Renal pelvis (tissue), 4 donors: Measurements from ENCODE around the gene PCIF1. TPM values are rescaled to one million over a fixed set of nuclear protein-coding genes. Genes with fewer than 3 reads are reported as not detected.
"Not testable (repeated sequence)": the region's sequence is repeated elsewhere in the genome, so short reads cannot be mapped to it uniquely, and the experiment has no call there.

Source experiments
- DNase-seq: peaks from one replicate; pipeline ENCODE4 v3.0.0-alpha.2; 2013
- polyA plus RNA-seq, 3 donors: library from polyadenylated mRNA; unstranded; fragments of 120-200 nt; gene quantifications; one replicate each; pipeline ENCODE4 v1.2.1, GENCODE V29; 2013; ENCODE audit not compliant: insufficient read length in 3 of 3

Gene PCIF1
- polyA plus RNA-seq, 3 donors, result 46.1 to 56.9 (median 53.1) TPM

DNA sequence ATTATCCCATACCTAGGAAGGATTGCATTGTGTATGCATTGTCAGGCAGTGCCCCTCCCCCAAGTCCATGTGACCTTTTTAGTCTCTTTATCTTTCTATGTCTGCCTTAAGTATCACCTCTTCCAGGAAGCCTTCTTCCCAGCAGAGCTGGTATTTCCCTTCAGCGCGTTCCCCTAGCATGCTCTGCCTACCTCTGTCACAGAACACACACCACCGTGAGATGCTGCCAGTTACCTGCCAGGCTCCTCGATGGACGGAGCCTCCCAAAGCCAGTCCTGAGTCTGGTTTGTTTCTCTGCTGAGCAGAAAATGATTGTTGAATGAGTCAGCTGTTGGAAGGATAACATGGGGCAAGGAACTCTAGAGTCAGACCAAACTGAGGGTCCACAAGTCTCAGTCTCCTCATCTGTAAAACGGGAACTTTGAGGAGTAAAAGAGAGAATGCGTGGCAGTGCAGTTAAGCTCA lies 48.8 kb downstream of the PCIF1 start:
- no peak for DNase-seq

DNA sequence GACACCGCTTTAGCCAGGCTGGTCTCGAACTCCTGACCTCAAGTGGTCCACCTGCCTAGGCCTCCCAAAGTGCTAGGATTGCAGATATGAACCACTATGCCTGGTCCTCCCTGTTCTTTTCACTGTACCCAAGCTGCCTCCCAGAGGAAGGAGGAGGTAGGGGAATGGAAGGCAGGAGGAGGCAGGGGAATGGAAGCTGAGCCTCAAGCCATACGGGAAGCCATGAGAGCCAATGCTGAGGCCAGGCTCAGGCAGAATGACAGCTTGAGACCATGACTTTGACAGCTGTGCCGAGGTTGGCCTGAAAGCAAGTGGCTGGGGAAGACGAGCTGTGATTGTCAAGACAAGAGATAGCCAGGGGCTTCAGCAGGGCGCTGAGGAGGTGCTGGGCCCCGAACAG lies 51.1 kb downstream of the PCIF1 start:
- no peak for DNase-seq

DNA sequence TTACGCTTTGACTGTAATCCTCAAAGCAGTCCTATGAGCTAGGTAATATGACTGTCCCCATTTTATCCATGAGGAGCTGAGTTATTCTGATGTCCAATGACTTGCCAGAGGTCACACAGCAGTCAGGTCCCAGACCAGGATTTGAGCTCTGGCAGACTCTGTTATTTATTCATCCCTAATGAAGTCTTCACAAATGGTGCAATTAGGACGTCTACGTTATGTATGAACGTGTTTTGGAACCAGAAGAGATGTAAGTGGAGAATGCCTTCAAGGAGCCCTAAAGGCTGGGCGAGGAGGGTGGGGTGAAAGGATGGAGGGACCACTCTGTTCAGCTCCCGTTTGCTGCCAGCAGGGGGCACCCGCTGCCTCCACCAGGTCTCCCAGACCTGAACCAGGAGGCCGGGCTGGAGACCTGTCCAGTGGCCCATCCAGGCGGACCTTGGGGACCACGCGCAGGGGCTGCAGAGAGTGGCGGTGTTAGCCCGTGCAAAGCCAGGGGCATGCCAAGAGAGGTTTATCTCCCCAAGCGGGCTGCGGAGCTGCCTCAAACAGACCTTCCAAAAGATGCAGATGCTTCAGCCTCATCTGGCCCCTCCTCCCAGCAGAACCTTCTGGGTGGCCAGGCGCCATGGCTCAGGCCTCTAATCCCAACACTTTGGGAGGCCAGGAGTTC lies 52.8 kb downstream of the PCIF1 start:
- no peak for DNase-seq

DNA sequence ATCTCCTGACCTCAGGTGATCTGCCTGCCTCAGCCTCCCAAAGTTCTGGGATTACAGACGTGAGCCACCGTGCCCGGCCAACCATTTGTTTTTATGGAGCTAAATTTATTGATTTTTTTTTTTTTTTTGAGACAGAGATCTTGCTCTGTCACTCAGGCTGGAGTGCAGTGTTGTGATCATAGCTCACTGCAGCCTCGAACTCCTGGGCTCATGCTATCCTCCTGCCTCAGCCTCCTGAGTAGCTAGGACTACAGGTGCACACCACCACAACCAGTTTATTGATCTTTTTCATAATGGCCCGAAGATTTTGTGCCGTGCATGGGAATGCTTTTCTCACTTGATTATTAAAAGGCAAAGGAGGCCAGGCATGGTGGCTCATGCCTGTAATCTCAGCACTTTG lies 54.3 kb downstream of the PCIF1 start:
- not testable (repeated sequence) for DNase-seq

DNA sequence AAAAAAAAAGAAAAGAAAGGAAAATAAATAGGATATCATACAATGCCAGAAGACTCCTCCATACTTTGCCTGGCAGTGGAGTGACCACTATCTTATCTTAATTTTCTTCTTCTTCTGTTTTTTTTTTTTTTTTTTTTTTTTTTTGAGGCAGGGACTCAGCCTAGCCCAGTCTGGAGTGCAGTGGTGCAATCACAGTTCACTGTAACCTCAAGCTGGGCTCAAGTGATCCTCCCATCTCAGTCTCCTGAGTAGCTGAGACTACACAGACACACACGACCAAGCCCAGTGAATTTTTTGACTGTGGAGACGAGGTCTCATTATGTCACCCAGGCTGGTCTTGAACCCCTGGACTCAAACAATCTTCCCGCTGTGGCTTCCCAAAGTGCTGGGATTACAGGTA lies 57.1 kb downstream of the PCIF1 start:
- DNase-seq, result no peak

DNA sequence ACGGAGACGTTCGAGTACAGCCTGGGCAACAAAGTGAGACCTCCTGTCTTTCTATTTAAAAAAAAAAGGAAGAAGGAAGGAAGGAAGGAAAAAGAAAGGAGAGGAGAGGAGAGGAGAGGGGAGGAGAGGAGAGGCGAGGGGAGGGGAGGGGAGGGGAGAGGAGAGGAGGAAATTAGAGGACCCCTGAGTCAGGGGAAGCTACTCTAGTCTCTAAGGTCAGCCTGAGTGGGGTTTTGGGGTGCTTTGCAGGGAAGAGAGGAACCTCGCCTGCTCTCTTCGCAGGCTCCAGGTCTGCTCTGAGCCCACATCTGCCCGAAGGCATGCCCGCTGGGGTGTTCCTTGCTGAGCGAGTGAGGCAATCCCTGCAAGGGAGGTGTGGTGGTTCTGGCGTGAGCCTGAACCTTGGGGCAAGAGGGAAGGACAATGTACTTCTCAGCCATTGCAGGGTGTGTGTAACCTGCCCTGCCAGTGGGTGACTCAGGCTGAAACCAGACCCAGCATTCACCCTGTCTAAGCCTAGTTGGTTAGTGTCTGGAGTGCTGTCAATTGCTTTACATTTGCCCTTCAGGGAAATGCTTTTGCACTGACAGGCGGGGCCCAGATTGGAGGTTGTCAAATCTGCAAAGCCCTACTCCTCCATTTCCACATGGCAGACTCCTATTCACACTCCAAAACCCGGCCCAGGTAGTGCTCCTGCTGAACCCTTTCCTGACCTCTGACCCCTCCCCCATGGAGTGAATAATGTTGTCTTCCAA lies 58.9 kb downstream of the PCIF1 start:
- DNase-seq, result no peak

DNA sequence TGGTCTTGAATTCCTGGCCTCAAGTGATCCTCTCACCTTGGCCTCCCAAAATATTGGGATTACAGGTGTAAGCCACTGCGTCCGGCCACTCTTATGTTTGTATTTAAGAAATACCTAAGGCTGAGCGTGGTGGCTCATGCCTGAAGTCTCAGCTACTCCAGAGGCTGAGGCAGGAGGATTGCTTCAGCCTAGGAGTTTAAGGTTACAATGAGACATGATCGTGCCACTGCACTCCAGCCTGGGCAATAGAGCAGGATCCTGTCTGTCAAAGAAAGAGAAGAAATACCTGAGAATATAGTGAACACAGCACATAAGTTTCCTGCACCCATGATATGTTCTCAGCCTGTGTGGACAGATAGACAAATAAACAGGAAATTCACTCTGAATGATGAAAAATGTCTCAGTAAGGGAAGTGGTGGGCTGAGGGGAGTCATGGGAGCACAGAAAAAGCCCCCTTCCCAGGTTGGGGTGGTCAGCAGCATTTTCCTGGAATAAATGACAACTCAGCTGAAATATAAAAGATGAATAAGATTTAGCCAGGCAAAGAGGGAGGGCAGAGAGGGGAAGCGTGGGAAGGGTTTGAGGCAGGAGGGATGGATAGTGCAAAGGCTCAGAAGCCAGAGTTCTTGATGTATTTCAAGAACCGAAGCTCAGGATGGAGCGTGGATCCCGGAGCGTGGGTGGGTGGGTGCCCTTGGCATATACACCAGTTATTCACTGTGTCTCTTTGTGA lies 60.4 kb downstream of the PCIF1 start:
- no peak for DNase-seq

DNA sequence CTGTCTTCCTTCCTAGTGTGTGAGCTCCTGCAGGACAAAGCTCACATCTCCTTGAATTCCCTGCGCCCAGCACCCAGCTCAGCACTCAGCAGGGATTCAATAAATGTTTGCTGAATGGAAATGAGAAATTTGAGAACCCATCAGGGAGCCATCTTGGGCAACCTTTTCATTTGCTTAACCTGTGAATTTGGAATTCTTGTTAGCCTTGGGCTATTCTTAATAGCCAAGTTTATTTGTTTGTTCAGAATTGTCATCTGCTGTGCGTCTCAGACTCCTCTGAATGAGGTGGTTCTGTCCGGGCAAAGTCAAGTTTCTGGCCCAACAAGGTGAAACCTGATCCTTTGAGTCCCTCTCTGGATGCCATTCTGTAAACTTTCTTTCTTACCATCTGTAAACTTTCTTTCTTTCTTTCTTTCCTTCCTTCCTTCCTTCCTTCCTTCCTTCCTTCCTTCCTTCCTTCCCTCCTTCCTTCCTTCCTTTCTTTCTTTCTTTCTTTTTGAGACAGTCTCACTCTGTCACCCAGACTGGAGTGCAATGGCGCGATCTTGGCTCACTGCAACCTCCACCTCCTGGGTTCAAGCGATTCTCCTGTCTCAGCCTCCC lies 61.1 kb downstream of the PCIF1 start:
- DNase-seq, result not testable (repeated sequence)

DNA sequence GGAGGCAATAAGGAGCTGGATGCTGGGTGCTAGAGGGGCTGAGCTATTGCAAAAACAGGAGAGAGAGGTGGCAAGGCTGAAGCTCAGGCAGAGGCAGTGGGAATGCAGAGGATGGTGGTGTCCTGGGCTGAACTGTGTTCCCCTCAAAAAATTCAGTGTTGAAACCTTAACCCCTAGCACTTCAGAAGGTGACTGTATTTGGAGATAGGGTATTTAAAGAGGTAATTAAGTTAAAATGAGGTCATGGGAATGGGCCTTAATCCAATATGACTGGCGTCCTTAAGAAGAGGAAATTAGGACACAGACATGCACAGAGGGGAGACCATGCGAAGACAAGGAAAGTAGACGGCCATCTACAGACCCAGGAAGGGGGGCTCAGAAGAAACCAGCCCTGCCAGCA lies 62.7 kb downstream of the PCIF1 start:
- DNase-seq, result no peak

Other genes with a start within 250 kb of the PCIF1 start
- not detected for gene WFDC13, start 232.6 kb upstream of the PCIF1 start, polyA plus RNA-seq
- gene WFDC10B, start 229.7 kb upstream of the PCIF1 start, polyA plus RNA-seq, result not detected
- gene SPINT4, start 212.3 kb upstream of the PCIF1 start, polyA plus RNA-seq, result not detected
- 1 to 10 TPM in 2 of 3 donors, under 1 TPM in 1; 0.36 to 1.6 (median 1.4) TPM for gene WFDC3, start 142.8 kb upstream of the PCIF1 start, polyA plus RNA-seq
- 10 to 100 TPM; 34.8 to 40.1 (median 39.3) TPM for gene DNTTIP1, start 142.7 kb upstream of the PCIF1 start, polyA plus RNA-seq
- 10 to 100 TPM; 60.5 to 78.8 (median 73.0) TPM for gene UBE2C, start 122.0 kb upstream of the PCIF1 start, polyA plus RNA-seq
- 1 to 10 TPM in 1 of 3 donors, under 1 TPM in 2; 0.39 to 3.7 (median 0.66) TPM for gene TNNC2, start 107.4 kb upstream of the PCIF1 start, polyA plus RNA-seq
- gene SNX21, start 100.9 kb upstream of the PCIF1 start, polyA plus RNA-seq, result 10 to 100 TPM; 16.1 to 18.4 (median 16.2) TPM
- 10 to 100 TPM; 27.0 to 29.8 (median 28.1) TPM for gene ACOT8, start 77.3 kb upstream of the PCIF1 start, polyA plus RNA-seq
- gene ZSWIM3, start 77.1 kb upstream of the PCIF1 start, polyA plus RNA-seq, result 1 to 10 TPM; 5.9 to 6.5 (median 6.1) TPM
- 10 to 100 TPM; 16.6 to 21.3 (median 17.1) TPM for gene ZSWIM1, start 53.5 kb upstream of the PCIF1 start, polyA plus RNA-seq
- gene SPATA25, start 47.1 kb upstream of the PCIF1 start, polyA plus RNA-seq, result 1 to 10 TPM; 3.5 to 9.4 (median 8.2) TPM
- gene NEURL2, start 43.5 kb upstream of the PCIF1 start, polyA plus RNA-seq, result 10 to 100 TPM in 2 of 3 donors, 1 to 10 TPM in 1; 8.8 to 10.2 (median 10.1) TPM
- 100 to 1,000 TPM; 126 to 146 (median 146) TPM for gene CTSA, start 43.3 kb upstream of the PCIF1 start, polyA plus RNA-seq
- 100 to 1,000 TPM; 140 to 161 (median 155) TPM for gene PLTP, start 22.5 kb upstream of the PCIF1 start, polyA plus RNA-seq
- 10 to 100 TPM; 15.1 to 19.1 (median 15.6) TPM for gene ZNF335, start 37.5 kb downstream of the PCIF1 start, polyA plus RNA-seq
- 1 to 10 TPM in 1 of 3 donors, under 1 TPM in 2; 0.34 to 1.0 (median 0.35) TPM for gene MMP9, start 74.2 kb downstream of the PCIF1 start, polyA plus RNA-seq
- 1 to 10 TPM; 2.3 to 3.4 (median 3.0) TPM for gene SLC12A5, start 94.5 kb downstream of the PCIF1 start, polyA plus RNA-seq
- 10 to 100 TPM; 60.7 to 62.7 (median 60.8) TPM for gene NCOA5, start 155.3 kb downstream of the PCIF1 start, polyA plus RNA-seq
- gene CD40, start 183.6 kb downstream of the PCIF1 start, polyA plus RNA-seq, result 1 to 10 TPM; 3.8 to 5.7 (median 5.5) TPM